ENCODE data around the gene SEMA6A.

DNA sequence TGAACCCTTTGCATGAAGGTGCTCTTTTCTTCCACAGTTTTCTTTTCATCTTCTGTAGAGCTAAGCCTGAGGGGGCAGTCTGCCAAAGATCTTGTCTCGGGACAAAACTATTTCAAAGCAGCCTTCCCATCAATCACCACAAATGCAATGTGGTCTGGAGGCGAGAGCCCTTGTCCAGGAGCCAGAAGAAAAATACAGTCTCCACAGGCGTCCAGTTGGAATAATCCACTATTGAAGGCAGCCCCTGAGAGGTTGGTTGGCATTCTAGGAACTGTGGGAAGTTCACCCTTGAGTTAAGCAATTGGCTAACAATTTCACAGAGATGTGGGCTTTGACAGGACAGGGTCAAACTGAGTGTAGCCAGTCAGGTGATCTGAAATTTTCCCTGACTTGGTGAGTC is 72.0 kb downstream of the SEMA6A start:
- TF ChIP-seq, protein P1, sequence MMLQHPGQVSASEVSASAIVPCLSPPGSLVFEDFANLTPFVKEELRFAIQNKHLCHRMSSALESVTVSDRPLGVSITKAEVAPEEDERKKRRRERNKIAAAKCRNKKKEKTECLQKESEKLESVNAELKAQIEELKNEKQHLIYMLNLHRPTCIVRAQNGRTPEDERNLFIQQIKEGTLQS (IDR thresholded peaks at IDR 0.05; ENCODE audit: borderline replicate concordance, extremely low read depth, low read depth, low read length), result no peak
- no peak for TF ChIP-seq JUNB (IDR thresholded peaks at IDR 0.05)
- no peak for TF ChIP-seq EGR1 (IDR thresholded peaks at IDR 0.05; ENCODE audit: borderline replicate concordance in 1 of 2, low read depth in 2 of 2, low read length in 2 of 2)
- TF ChIP-seq ZZZ3 (IDR thresholded peaks at IDR 0.05; ENCODE audit: control insufficient read depth, insufficient read length, low read depth), result no peak
- no peak for TF ChIP-seq POLR2A (IDR thresholded peaks at IDR 0.05; ENCODE audit: low read depth, low read length)
